Eye (tissue), 1 donor: ENCODE results near the gene ESYT2.

Source experiments
- DNase-seq: peaks from one replicate; pipeline ENCODE4 v3.0.0-alpha.2; 2015

Gene ESYT2

DNA sequence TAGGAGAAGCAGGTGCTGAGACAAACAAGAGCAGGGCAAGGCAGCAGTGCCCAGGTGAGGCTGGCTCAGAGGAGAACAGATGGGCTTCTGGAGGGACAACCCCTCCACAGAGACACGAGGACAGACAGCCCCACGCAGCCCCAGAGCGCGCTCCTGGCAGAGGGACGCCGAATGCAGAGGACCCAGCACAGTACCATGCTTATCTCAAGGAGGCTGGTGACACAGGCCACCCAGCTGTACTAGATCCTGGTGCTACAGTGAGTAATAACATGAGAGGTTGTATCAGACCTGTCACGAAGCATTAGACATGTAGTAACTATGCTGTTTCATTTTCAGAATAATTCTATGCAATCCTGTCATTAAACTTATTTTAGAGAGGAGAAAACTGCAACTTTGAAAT lies 64.3 kb downstream of the ESYT2 start:
- DNase-seq: no peak

GRCh38 chr7:158763454-158764033 lies 65.8 kb downstream of the ESYT2 start:
- no peak for DNase-seq

GRCh38 chr7:158761945-158762344 lies 67.4 kb downstream of the ESYT2 start:
- no peak for DNase-seq

DNA sequence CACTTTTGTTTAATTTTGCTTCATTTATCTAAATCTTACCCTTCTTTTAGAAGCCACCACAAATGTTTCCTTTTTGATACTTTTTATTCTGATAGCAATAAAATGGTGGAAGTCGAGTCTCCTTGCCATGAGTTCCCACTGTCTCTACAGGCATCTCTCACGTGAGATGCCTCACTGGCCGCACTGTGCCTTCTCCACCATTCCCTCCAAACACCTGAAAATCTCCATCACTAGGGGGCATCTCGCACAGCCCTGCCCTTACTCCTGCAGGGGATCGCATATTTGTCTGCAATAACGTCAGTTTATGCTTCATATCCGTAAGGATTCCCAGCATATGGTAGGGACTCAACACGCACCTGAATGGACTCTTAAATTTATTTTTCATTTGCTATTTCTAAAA lies 68.4 kb downstream of the ESYT2 start:
- DNase-seq: no peak

DNA sequence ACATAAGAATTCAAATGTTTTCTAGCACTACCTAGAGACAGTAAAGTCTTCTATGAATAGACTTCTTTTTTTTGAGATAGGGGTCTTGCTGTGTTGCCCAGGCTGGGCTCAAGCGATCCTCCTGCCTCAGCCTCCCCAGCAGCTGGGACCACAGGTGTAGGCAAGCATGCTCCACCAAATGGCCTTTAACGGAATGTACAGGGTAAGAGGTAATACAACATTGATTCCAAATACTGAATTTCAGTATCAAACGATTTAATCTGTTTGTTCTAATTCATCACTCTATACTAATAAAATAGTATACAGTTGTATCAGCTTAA lies 68.9 kb downstream of the ESYT2 start:
- DNase-seq: no peak

GRCh38 chr7:158759749-158760444 lies 69.4 kb downstream of the ESYT2 start:
- no peak for DNase-seq

GRCh38 chr7:158759245-158759614 lies 70.1 kb downstream of the ESYT2 start:
- no peak for DNase-seq

- no peak for DNase-seq
Observed at GRCh38 chr7:158758586-158759244, 70.6 kb downstream of the ESYT2 start.

- DNase-seq: no peak
Observed at GRCh38 chr7:158757404-158757989, 71.8 kb downstream of the ESYT2 start.

- no peak for DNase-seq
Observed at GRCh38 chr7:158754746-158755444, 74.4 kb downstream of the ESYT2 start.

GRCh38 chr7:158753900-158754299 lies 75.4 kb downstream of the ESYT2 start:
- DNase-seq: no peak

GRCh38 chr7:158751751-158752150 lies 77.6 kb downstream of the ESYT2 start:
- no peak for DNase-seq

- DNase-seq: no peak
Observed at GRCh38 chr7:158751199-158751598, 78.1 kb downstream of the ESYT2 start.

DNA sequence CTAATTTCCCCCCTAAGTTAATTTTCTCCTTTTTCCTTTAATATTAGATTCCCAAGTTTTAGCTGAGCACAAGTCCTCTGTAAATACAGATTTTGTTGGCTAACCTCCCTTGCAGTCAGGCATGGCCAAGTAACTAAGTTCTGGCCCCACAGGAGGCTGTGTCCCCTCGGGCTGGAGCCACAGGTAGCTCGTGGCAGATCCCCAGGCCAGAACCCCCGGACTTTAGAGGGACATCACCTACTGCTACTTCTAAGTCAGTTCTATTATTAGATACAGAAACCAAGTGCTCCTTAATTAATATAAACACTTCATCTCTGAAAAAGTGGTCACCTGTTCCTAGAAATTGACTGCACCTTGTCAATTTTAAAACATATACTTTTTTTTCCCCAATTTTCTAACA lies 78.6 kb downstream of the ESYT2 start:
- no peak for DNase-seq

DNA sequence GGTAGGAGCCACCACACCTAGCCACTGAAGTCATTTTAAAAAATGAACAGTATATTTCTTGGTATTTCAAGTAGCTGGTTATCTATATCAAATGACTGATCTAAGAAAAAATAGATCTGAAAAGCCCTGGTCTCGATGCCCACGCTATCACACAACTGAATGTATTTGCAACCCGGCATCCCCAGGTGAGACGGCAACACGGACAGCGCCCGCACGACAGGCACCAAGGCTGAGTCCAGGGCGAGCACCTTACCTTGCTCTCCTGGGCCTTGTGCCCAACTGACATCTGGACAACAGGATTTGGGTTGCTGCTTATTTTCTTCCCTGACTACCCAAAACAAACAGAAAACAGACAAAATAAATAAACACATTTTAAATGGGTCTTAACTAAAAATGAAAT lies 79.9 kb downstream of the ESYT2 start:
- no peak for DNase-seq

GRCh38 chr7:158748335-158748734 lies 81.0 kb downstream of the ESYT2 start:
- no peak for DNase-seq

DNA sequence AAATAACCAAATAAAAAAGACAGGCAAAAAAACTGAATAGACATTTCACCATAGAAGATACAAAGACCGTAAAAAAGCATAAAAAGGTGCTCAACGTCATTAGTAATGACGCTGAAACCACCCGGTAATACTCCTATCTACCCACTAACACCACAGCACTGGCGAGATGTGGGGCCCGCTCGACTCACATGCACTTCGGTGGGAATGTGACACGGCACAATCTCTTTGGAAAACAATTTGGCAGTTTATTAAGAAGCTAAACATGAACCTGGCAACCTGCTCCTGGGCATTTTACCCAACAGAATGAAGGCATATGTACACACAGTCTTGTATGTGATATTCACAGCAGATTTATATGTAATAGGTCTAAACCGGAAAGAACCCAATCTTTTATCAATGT lies 81.9 kb downstream of the ESYT2 start:
- no peak for DNase-seq

GRCh38 chr7:158746957-158747356 lies 82.4 kb downstream of the ESYT2 start:
- DNase-seq: no peak

- DNase-seq: no peak
Observed at GRCh38 chr7:158745057-158745715, 84.1 kb downstream of the ESYT2 start.

DNA sequence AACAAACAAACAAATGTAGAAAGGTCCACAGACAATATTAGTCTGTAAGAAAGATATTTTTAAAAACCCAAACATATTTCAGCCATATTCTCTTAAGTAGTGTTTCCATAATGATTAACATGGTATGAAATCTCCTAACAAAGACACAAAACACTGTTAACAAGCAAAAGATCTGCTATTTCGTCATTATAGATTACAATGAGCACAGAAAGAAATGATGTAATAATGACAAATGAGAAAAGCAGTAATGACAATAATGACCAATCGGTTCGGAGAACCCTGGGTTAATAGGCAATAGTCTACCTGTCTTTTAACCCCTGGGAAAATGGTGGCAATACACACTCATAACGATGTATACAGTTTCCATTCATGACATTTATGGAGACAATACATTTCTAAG lies 85.2 kb downstream of the ESYT2 start:
- DNase-seq: no peak

GRCh38 chr7:158743219-158743618 lies 86.1 kb downstream of the ESYT2 start:
- DNase-seq: no peak

GRCh38 chr7:158742065-158742821 lies 87.1 kb downstream of the ESYT2 start:
- no peak for DNase-seq
